ENCODE data around the gene TMEM95. TPM values are rescaled to one million over a fixed set of nuclear protein-coding genes. Genes with fewer than 3 reads are reported as not detected.
"Not testable (repeated sequence)": the region's sequence is repeated elsewhere in the genome, so short reads cannot be mapped to it uniquely, and the experiment has no call there.

TMEM95 gene
- total RNA-seq, 1 donor = not detected

DNA sequence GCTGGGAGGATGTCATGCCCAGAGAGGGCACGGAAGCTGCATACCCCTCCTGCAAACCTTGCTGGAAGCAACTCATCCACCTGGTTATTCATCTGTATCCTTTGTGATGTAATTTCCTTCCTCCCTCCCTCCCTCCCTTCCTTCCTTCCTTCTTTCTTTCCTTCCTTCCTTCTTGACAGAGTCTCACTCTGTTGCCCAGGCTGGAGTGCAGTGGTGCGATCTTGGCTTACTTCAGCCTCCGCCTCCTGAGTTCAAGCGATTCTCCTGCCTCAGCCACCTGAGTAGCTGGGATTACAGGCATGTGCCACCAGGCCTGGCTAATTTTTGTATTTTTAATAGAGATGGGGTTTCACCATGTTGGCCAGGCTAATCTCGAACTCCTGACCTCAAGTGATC is 13.6 kb downstream of the TMEM95 start:
- DNase-seq (ENCODE audit: low read depth in 2 of 3, low spot score in 2 of 3) = not testable (repeated sequence)

DNA sequence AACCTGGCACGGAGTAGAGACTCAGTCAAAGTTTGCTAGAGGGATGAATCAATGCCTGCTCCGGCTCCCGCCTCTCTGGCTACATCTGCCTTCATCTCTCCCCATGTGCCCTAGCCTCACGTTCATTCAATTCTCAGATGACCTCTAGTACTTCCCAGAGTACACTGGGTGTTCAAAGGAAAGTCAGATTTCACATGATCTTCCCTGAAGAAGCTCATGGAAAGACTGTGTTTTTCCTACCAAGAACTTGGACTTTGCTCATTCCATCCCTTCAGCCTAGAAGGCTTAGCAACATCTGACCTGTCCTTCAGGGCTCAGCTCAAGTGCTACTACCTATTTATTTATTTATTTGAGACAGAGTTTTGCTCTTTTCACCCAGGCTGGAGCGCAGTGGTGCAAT is 14.9 kb downstream of the TMEM95 start:
- DNase-seq (ENCODE audit: low read depth in 2 of 3, low spot score in 2 of 3) = no peak

DNA sequence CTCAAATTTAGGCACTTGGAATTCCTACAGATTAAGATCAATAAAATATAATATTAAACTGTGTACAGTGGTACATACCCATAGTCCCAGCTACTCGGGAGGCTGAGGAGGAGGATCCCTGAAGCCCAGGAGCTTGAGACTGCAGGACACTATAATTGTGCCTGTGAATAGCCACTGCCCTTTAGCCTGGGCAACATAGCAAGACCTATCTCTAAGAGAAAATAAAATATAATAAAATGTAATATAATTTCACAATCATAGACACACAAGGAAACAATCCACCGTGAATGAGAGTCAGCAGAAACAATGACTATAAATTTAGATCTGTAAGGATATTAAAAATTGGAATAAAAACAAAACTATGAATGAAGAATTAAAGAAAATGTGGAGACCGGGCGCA is 15.9 kb downstream of the TMEM95 start:
- DNase-seq (ENCODE audit: low read depth in 2 of 3, low spot score in 2 of 3) = no peak

DNA sequence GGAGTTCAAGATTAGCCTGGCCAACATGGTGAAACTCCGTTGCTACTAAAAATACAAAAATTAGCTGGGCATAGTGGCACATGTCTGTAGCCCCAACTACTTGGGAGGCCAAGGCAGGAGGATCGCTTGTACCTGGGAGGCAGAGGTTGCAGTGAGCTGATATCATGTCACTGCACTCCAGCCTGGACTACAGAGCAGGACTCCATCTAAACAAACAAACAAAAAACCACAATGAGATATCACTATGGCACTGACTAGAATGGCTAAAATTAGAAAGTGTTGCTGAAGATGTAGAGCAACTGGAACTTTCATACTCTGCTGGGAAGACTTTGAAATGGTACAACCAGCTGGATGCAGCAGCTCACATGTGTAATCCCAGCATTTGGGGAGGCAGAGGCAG is 19.4 kb downstream of the TMEM95 start:
- DNase-seq (ENCODE audit: low read depth in 2 of 3, low spot score in 2 of 3) = no peak

DNA sequence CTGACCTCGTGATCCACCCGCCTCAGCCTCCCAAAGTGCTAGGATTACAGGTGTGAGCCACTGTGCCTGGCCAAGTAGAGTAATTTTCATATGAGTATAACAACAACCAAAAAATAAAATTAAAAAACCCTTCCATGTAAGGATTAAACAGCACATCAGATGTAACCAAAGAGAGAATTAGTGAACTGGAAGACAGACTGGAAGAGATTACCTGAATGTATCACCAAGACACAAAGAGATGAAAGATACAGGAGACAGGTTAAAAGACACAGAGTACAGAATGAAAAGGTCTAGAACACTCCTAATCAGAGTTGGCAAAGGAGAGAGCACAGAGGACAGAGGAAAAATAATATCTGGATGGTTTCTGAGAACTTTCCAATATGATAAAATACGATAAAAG is 24.2 kb downstream of the TMEM95 start:
- DNase-seq (ENCODE audit: low read depth in 2 of 3, low spot score in 2 of 3) = no peak

DNA sequence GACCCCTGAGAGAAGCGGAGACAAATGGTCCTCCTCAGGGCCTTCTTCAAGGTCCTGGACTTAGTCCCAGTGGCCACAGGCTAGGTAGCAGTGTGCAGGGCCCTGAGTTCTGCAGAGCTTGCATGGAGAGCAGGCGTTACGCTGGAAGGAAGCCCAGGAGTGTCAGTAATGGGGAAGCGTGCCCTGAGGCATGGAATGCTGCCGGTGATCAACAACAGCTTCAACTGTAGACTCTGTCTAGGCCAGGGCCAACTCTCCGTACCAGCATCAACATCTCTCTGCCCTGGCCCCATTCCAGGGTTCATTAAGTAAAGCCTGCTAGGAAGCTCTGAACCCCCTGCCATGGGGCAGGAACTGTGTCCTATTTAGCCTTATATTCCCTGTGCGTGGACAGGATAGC is 25.4 kb downstream of the TMEM95 start:
- no peak for DNase-seq (ENCODE audit: low read depth in 2 of 3, low spot score in 2 of 3)

DNA sequence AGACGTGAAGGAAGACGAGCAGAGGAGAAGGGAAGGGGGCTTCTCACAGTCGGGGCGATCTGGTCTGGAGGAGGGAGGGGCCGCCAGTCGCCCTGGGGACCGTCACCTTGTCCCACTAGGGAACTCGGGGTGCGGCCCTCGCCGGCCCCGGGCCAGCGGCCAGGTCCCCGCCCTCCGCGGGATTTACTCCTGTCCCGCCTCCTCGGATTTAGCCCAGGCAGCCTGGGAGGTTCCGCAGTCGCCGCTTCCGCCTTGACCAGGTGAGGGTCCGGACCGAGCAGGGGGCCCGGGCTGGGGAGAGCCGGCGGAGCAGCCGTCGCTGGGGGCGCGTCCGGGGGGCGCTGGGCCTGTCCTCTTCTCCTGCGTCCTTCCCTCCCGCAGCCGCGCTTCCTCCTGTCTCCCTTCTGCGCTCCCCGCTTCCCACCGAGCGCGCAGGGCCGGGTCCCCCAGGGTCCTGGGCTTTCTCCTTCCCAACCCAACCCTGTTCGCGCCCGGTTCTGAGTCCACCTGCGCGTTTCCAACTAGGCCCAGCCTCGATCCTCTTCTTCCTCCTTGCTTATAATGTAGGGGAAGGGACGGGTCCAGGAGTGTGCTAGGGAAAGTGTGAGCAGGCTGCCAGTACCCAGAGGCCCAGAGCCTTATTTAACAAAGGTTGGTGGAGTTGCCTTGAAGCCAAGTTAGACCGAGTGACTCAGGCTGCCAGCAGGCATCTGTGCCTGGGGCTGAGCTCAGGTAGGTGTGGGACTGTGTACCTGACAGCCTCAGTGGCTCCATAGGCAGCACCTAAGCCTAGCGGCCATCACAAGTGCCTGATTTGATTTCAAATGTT is 26.1 kb downstream of the TMEM95 start, which contains the start of gene TNK1:
Gene TNK1 (plus strand): TSS at position 235 of the 829 bp plus-strand sequence. CDS start 1,838 bp downstream, outside the sequence.
- DNase-seq (ENCODE audit: low read depth in 2 of 3, low spot score in 2 of 3) = no peak

GRCh38 chr17:7382901-7383300 is 27.9 kb downstream of the TMEM95 start:
- no peak for DNase-seq (ENCODE audit: low read depth in 2 of 3, low spot score in 2 of 3)

GRCh38 chr17:7383371-7383741 is 28.4 kb downstream of the TMEM95 start:
- no peak for DNase-seq (ENCODE audit: low read depth in 2 of 3, low spot score in 2 of 3)

- peak; percentile 55 to 77 (median 67) for DNase-seq (ENCODE audit: low read depth in 2 of 3, low spot score in 2 of 3)
Measured at GRCh38 chr17:7383742-7384488, 29.0 kb downstream of the TMEM95 start.

DNA sequence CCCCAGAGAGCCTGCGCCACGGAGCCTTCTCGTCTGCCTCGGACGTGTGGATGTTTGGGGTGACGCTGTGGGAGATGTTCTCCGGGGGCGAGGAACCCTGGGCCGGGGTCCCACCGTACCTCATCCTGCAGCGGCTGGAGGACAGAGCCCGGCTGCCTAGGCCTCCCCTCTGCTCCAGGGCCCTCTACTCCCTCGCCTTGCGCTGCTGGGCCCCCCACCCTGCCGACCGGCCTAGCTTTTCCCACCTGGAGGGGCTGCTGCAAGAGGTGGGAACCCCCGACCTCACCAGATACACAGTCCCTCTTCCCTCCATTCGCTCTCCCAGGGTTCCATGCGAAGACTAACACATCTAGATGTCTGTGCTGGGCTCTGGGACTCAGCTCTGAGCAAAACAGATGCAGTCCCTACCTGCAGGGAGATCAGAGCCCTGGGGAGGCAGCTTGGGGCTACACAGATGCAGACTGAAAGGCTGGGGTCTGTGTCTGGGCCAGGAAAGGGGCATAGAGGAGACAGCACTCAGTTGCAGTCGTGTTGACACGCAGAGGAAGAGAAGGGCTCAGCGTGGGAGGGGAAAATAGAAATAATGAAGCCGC is 29.6 kb downstream of the TMEM95 start:
- DNase-seq (ENCODE audit: low read depth in 2 of 3, low spot score in 2 of 3) = no peak

DNA sequence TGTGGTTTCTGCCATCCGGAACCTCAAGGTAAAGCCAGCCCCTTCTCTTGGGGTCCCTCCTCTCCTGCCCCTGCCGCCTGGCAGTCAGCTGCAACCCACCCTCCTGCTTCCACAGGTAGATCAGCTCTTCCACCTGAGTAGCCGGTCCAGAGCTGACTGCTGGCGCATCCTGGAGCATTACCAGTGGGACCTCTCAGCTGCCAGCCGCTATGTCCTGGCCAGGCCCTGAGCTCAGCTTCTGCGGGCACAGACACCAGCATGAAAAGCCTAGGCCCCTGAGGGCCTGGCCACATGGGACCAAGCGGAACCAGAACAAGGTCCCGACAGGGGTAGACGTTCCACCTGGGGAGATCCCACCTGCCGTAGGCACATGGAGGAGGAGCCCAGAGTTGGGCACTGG is 33.9 kb downstream of the TMEM95 start:
- no peak for DNase-seq (ENCODE audit: low read depth in 2 of 3, low spot score in 2 of 3)

- DNase-seq (ENCODE audit: low read depth in 2 of 3, low spot score in 2 of 3) = no peak
Measured at GRCh38 chr17:7389924-7390910, 35.3 kb downstream of the TMEM95 start.

DNA sequence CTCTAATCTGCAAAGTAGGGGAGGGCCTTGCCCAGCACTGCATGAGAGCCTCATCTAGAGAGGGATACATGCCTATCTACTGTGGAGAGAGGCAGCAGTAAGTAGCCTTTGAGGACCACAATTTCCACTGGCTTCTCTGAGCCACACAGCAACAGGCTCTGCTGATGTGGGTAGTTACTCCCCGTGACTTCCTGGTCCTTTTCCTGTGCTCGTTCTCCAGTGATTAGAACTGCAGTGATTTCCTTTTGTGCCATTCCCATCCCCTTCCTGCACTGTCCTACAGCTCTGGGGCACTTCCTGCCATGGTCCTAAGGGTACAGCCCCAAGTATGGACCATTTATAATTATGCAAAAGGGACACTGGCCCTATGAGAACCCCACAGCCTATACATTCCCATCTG is 36.4 kb downstream of the TMEM95 start:
- DNase-seq (ENCODE audit: low read depth in 2 of 3, low spot score in 2 of 3) = no peak

- DNase-seq (ENCODE audit: low read depth in 2 of 3, low spot score in 2 of 3) = no peak
Measured at GRCh38 chr17:7392696-7393612, 38.0 kb downstream of the TMEM95 start.

DNA sequence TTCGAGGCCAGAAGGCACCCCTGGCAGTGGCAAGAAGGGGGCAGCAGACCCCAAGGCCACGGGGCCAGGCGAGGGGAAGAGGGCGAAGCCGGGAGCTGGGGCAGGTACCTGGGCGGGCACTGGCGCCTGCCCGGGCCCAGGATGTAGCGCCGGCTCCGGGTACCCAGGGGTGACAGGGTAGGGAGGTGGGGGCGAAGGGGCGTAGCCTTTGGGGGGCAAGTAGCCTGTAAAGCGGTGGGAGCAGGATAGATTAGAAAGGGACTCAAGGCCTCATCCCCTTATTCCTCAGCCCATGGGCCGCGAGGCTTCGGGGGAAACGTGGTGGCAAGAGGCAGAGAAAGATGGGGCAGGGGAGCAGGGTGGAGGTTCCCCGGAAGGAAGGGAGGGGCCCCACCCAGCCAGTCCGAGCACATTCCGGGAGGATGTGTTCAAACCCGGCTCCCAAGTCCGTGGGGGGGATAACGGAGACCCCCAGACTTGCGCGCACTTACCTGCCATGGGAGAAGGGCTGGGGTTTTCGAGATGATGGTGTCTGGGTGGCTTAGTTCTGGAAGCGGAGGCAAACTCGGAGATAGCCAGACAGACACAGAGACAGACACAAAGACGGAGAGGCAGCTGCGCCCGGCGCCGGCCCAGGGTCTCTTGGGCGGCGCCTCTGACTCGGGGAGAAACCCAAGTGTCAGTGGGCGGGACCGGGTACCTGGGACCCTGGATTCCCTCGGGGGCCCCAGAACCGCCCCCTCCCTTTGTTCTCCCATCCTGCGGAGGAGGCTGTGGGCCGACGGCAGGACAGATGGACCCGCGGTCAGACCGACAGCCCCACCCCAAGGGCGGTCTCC is 38.9 kb downstream of the TMEM95 start:
- peak in 2 of 3 donors; percentile 58 to 64 for DNase-seq (ENCODE audit: low read depth in 2 of 3, low spot score in 2 of 3)

- DNase-seq (ENCODE audit: low read depth in 2 of 3, low spot score in 2 of 3) = peak; percentile 60 to 78 (median 76)
Measured at GRCh38 chr17:7394452-7395191, 39.7 kb downstream of the TMEM95 start, which contains the start of gene PLSCR3. PLSCR3 (minus strand) TSS chr17:7394525; CDS start chr17:7394110, 415 bp downstream.

- no peak for DNase-seq (ENCODE audit: low read depth in 2 of 3, low spot score in 2 of 3)
Measured at GRCh38 chr17:7396147-7396546, 41.2 kb downstream of the TMEM95 start.

Data from hematopoietic multipotent progenitor cell (in vitro differentiated cells).